DOHH2 (cell line): ENCODE data around the gene MCU.

Experiments used
- H3F3A ChIP-seq: fragments of 200-600 bp; sonication (generic), shearing (Covaris generic); 2 replicates; pipeline ENCODE4 v1.6.0; 2016; ENCODE audit warnings: antibody characterized with exemption, mild to moderate bottlenecking; ENCODE audit not compliant: control insufficient read depth, insufficient read depth
- H3K27ac ChIP-seq: fragments of 200-600 bp; sonication (generic); 2 replicates; pipeline ENCODE4 v1.5.1; 2014; ENCODE audit warnings: low read depth, mild to moderate bottlenecking, low read length, moderate library complexity
- H3K27me3 ChIP-seq: fragments of 200-600 bp; sonication (generic); 2 replicates; pipeline ENCODE4 v1.6.1; 2014; ENCODE audit warnings: mild to moderate bottlenecking, low read length, mixed read lengths; ENCODE audit not compliant: control insufficient read depth
- H3K36me3 ChIP-seq: fragments of 200-600 bp; sonication (generic); 2 replicates; pipeline ENCODE4 v1.6.1; 2014; ENCODE audit warnings: mild to moderate bottlenecking, low read length, moderate library complexity, mixed read lengths; ENCODE audit not compliant: control insufficient read depth
- H3K4me1 ChIP-seq: fragments of 200-600 bp; sonication (generic); 2 replicates; pipeline ENCODE4 v1.6.1; 2014; ENCODE audit warnings: mild to moderate bottlenecking, low read length, mixed read lengths; ENCODE audit not compliant: control insufficient read depth
- H3K4me2 ChIP-seq: fragments of 200-600 bp; sonication (generic); 2 replicates; pipeline ENCODE4 v1.6.0; 2014; ENCODE audit warnings: mild to moderate bottlenecking, low read length, moderate library complexity
- H3K4me3 ChIP-seq: fragments of 200-600 bp; sonication (generic); 2 replicates; pipeline ENCODE4 v1.5.1; 2014; ENCODE audit warnings: mild to moderate bottlenecking, low read length, mixed read lengths
- H3K79me2 ChIP-seq: fragments of 200-600 bp; sonication (generic); 2 replicates; pipeline ENCODE4 v1.6.1; 2014; ENCODE audit warnings: mild to moderate bottlenecking, low read length, mixed read lengths; ENCODE audit not compliant: control insufficient read depth
- H3K9me2 ChIP-seq: fragments of 200-600 bp; sonication (generic); replicated peaks from 2 replicates; pipeline ENCODE4 v1.6.1; 2014; ENCODE audit warnings: mild to moderate bottlenecking, low read length, mixed read lengths; ENCODE audit not compliant: control insufficient read depth
- H3K9me3 ChIP-seq: fragments of 200-600 bp; sonication (generic); 2 replicates; pipeline ENCODE4 v1.6.1; 2014; ENCODE audit warnings: antibody characterized with exemption, low read length, mixed read lengths; ENCODE audit not compliant: control insufficient read depth, insufficient read depth
- H4K20me1 ChIP-seq: fragments of 200-600 bp; sonication (generic); 2 replicates; pipeline ENCODE4 v1.6.0; 2014; ENCODE audit warnings: low read depth, mild to moderate bottlenecking, antibody characterized with exemption, low read length, moderate library complexity; ENCODE audit not compliant: control insufficient read depth, insufficient read depth
- CTCF ChIP-seq: fragments of 200-600 bp; sonication (generic); IDR thresholded peaks from one replicate; pipeline ENCODE4 v1.5.1; 2014; ENCODE audit warnings: antibody characterized with exemption, mild to moderate bottlenecking, low read depth, low read length; ENCODE audit not compliant: poor library complexity, severe bottlenecking
- EZH2phosphoT487 ChIP-seq: fragments of 200-600 bp; sonication (generic); IDR thresholded peaks from 2 replicates; pipeline ENCODE4 v1.6.1; 2017; ENCODE audit warnings: borderline replicate concordance, mild to moderate bottlenecking, antibody characterized with exemption, low read length, moderate library complexity, mixed read lengths

The MCU gene

GRCh38 chr10:72855790-72856189 is 163.8 kb downstream of the MCU start:
- H3K9me3 ChIP-seq: peaks cover 8% of the 10 kb centered on the region; the same call in 1 of the 2 replicates
- no peaks in the 10 kb centered on the region for H3F3A ChIP-seq
- TF ChIP-seq CTCF (no peak), EZH2phosphoT487 (no peak)
- no peak overlapping the region for H3K27ac ChIP-seq
- H3K4me1 ChIP-seq: no peaks in the 10 kb centered on the region
- H3K27me3 ChIP-seq: no peaks in the 10 kb centered on the region
- no peaks in the 10 kb centered on the region for H3K9me2 ChIP-seq
- H3K36me3 ChIP-seq: no peaks in the 10 kb centered on the region
- H3K4me3 ChIP-seq: no peak overlapping the region
- H4K20me1 ChIP-seq: no peaks in the 10 kb centered on the region
- H3K4me2 ChIP-seq: no peak overlapping the region
- H3K79me2 ChIP-seq: no peaks in the 10 kb centered on the region

DNA sequence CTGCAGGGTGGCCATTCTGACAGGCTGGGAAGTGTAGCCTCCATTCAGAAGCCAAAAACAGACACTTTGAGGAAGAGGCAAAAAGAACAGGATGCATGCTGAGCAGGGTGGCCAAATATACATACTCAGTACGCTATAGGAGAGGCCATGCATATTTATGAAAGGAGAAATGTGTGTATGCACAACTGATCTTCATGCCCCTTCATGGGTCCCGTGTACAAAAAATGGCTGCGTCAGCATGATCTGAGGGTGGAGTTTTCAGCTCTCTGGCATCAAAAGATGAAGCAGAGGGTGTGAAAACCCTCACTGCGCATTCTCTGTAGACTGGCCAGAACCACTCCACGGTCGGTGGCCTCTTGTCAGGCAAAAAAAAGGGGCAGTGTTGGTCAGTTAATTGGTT is 166.1 kb downstream of the MCU start:
- no peaks in the 10 kb centered on the region for H3K27me3 ChIP-seq

DNA sequence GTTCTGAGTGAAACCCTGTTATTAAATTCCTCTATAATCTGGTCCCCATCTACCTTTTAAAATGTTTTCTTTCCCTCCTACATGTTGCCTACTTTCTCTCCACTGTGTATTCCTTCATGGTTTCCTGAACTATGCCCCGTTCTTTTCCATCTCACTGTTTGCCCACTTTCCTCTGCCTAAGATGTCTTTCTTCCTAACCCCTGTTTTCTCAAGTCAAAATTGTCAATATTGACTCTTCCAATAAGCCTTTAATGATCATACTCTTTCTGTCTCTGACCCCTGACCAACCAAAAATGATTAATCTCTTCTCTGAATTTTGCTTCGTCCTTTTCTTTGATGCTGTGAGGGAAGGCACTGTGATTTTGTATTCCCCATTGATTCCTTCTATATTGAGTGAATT is 171.0 kb downstream of the MCU start:
- Histone ChIP-seq H3K9me3 (no peaks in the 10 kb centered on the region), H3F3A (no peaks in the 10 kb centered on the region), H3K4me2 (no peak overlapping the region), H3K4me1 (no peaks in the 10 kb centered on the region), H4K20me1 (no peaks in the 10 kb centered on the region), H3K4me3 (no peak overlapping the region), H3K79me2 (no peaks in the 10 kb centered on the region), H3K9me2 (no peaks in the 10 kb centered on the region), H3K36me3 (no peaks in the 10 kb centered on the region), H3K27me3 (no peaks in the 10 kb centered on the region), H3K27ac (no peak overlapping the region)
- TF ChIP-seq EZH2phosphoT487 (no peak), CTCF (no peak)

More for the DNA sequence above, 166.1 kb downstream of the MCU start:
- Histone ChIP-seq H3K4me3 (no peak overlapping the region), H3K9me3 (no peaks in the 10 kb centered on the region), H3F3A (no peaks in the 10 kb centered on the region), H3K4me1 (no peaks in the 10 kb centered on the region), H3K27ac (no peak overlapping the region), H3K36me3 (no peaks in the 10 kb centered on the region), H4K20me1 (no peaks in the 10 kb centered on the region), H3K9me2 (no peaks in the 10 kb centered on the region), H3K79me2 (no peaks in the 10 kb centered on the region), H3K4me2 (no peak overlapping the region)
- TF ChIP-seq CTCF (no peak), EZH2phosphoT487 (no peak)
